Body of pancreas (tissue), 4 donors: ENCODE measurements around the gene EGLN1.

Experiments used
- CTCF ChIP-seq, 7 experiments: fragments of 450-650 bp in 4 of 7; fragments of 200-600 bp in 3 of 7; sonication (generic) in 3 of 7; IDR thresholded peaks; one replicate each; pipeline ENCODE4 v1.5.1; 2016 to 2019; ENCODE audit warnings: antibody characterized with exemption in 7 of 7
- POLR2A ChIP-seq, 3 donors: fragments of 450-650 bp; IDR thresholded peaks; one replicate each; pipeline ENCODE4 v1.6.1; 2016; ENCODE audit warnings: antibody characterized with exemption in 3 of 3, mild to moderate bottlenecking in 2 of 3

- TF ChIP-seq CTCF (IDR thresholded peaks at IDR 0.05), result no peak
- no peak for TF ChIP-seq POLR2A (IDR thresholded peaks at IDR 0.05)
Observed at GRCh38 chr1:231357187-231357772, 64.8 kb downstream of the EGLN1 start.
